Tibial nerve (tissue), 4 donors: ENCODE data around the gene BPIFB2. TPM values are rescaled to one million over a fixed set of nuclear protein-coding genes. Genes with fewer than 3 reads are reported as not detected.

Experiments
- DNase-seq, 2 donors: peaks; one replicate each; pipeline ENCODE4 v3.0.0-alpha.2; 2019; ENCODE audit warnings: low spot score in 2 of 2
- H3K27ac ChIP-seq, 4 donors: fragments of 200-600 bp; sonication (generic) in 3 of 4; one replicate each; pipeline ENCODE4 v1.5.1; 2017 to 2019; ENCODE audit warnings: mild to moderate bottlenecking in 1 of 4
- H3K27me3 ChIP-seq, 2 donors: fragments of 200-600 bp; sonication (generic) in 1 of 2; one replicate each; pipeline versions ENCODE4 v1.5.1 to v1.6.0; 2017 to 2019
- H3K36me3 ChIP-seq, 3 donors: fragments of 200-600 bp; sonication (generic); one replicate each; pipeline ENCODE4 v1.5.1; 2018 to 2019
- H3K4me1 ChIP-seq, 4 donors: fragments of 200-600 bp; sonication (generic) in 3 of 4; one replicate each; pipeline ENCODE4 v1.5.1; 2017 to 2019
- H3K4me3 ChIP-seq, 4 donors: fragments of 200-600 bp; sonication (generic) in 3 of 4; one replicate each; pipeline ENCODE4 v1.5.1; 2017 to 2019; ENCODE audit warnings: mild to moderate bottlenecking in 1 of 4, moderate library complexity in 1 of 4
- H3K9me3 ChIP-seq, 4 donors: fragments of 200-600 bp; sonication (generic) in 3 of 4; one replicate each; pipeline ENCODE4 v1.5.1; 2017 to 2019
- EP300 ChIP-seq, 2 donors: sonication (generic); formaldehyde crosslinking; IDR thresholded peaks; one replicate each; pipeline ENCODE4 v1.6.1; 2017; ENCODE audit warnings: antibody characterized with exemption in 2 of 2, mild to moderate bottlenecking in 1 of 2
- POLR2A ChIP-seq, 2 donors: fragments of 450-650 bp; IDR thresholded peaks; one replicate each; pipeline ENCODE4 v1.6.1; 2017; ENCODE audit warnings: antibody characterized with exemption in 2 of 2, mild to moderate bottlenecking in 2 of 2, moderate library complexity in 2 of 2
- WGBS, 2 donors: methylation state at CpG; one replicate each; pipeline ENCODE4 v1.1.5; 2018; 5-methylcytosine and 5-hydroxymethylcytosine counted together
- total RNA-seq, 4 donors: library from RNA; depleted of rRNA; stranded (reverse); fragments of >200 nt; gene quantifications; one replicate each; pipeline ENCODE4 v1.1.0, GENCODE V29; 2016
- TF ChIP-seq, protein P1 (sequence below), 5 experiments: fragments of 200-600 bp in 3 of 5; fragments of 450-650 bp in 2 of 5; sonication (generic) in 3 of 5; IDR thresholded peaks; one replicate each; pipeline ENCODE4 v1.5.1; 2016 to 2019; ENCODE audit warnings: antibody characterized with exemption in 5 of 5, mild to moderate bottlenecking in 3 of 5, moderate library complexity in 2 of 5

BPIFB2 gene
- total RNA-seq, 4 donors from 2014 or later, result not detected

DNA sequence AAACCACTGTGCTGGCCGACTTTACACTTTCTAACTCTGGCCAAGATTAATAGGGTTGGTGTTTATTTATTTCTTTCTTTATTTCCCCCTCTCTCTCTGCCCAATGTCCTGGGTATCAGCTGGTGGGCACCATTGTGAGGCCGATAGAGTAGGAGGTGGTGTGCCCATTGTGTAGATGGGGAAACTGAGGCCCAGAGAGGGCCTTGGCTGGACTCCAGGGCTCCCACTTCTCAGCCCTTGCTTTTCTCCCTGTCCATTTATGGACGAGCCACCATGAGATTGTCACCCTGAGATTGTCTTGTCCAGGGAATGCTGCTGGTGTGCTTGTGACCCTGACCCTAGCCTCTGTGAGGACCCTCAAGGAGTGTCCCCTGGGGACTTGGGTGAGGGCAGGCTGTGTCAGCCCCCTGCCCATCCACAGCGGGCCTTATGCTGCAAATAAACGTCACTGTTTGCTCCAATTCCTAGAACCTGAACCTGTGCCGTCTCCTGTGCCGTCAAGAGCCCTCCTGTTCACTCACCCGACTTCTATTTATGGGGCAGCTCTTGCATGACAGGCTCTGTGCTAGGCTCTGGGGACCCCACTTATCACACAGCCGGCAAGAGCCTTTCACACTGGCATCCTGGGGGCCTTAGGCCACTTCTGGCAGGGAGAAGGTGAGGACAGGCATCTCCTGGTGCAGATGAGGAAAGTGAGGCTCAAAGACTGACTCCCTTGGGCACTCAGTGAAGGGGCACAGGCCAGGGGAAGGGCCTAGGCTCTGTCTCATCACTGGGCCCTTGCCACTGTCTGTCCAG, 28.1 kb upstream of the BPIFB2 start:
- Histone ChIP-seq H3K4me1 (peaks cover 0 to 41% (median 10%) of the 10 kb centered on the region in 4 donors), H3K27ac (peak overlapping the region; percentile 17 to 89 (median 74)), H3K27me3 (no peaks in the 10 kb centered on the region), H3K9me3 (no peaks in the 10 kb centered on the region), H3K4me3 (no peak overlapping the region), H3K36me3 (no peaks in the 10 kb centered on the region)
- DNase-seq, result no peak
- TF ChIP-seq POLR2A (IDR thresholded peaks at IDR 0.05) (no peak), EP300 (IDR thresholded peaks at IDR 0.05) (no peak)
- TF ChIP-seq, protein P1, sequence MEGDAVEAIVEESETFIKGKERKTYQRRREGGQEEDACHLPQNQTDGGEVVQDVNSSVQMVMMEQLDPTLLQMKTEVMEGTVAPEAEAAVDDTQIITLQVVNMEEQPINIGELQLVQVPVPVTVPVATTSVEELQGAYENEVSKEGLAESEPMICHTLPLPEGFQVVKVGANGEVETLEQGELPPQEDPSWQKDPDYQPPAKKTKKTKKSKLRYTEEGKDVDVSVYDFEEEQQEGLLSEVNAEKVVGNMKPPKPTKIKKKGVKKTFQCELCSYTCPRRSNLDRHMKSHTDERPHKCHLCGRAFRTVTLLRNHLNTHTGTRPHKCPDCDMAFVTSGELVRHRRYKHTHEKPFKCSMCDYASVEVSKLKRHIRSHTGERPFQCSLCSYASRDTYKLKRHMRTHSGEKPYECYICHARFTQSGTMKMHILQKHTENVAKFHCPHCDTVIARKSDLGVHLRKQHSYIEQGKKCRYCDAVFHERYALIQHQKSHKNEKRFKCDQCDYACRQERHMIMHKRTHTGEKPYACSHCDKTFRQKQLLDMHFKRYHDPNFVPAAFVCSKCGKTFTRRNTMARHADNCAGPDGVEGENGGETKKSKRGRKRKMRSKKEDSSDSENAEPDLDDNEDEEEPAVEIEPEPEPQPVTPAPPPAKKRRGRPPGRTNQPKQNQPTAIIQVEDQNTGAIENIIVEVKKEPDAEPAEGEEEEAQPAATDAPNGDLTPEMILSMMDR (IDR thresholded peaks at IDR 0.05), result no peak
- WGBS, 2 donors, result 68 to 75% methylated on average over 9 of the region's 9 CpGs

DNA sequence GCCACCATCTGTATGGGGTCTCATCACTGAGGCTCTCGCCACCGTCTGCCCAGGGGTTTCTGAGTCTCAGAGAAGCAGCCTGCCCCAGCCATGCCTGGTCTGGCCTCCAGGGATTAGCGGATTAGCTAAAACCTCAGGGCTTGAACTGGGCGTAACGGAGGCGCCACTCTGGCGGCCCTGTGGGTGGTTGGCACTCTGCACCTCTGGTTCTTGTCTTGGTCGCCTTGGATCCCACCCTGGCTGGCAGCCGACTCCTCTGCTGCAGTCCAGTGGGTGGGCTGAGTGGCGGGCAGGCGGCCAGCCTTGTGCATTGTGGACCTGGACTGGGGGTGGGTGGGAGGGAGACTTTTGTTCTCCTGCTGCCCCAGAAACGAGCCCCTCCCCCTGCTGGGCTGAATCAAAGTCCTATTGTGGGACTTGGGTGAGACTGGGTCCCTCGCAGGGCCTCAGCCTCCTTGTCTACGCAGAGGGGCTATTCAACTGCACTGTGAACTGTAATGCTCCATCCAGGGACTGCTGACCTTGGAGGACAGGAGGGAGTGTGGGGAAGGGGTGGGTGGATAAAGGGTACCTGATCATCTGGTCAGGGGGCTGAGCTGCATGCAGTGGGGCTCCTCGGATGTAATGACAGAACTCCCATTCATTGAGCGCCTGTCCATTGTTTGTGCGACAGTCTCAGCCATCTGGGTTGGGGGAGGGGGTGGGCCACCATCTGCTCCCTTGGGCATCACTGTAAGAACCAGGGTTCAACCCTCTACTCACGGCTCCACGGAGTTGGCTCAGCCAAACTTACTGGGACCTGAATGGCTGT, 27.2 kb upstream of the BPIFB2 start:
- H3K4me3 ChIP-seq, result no peak overlapping the region
- no peaks in the 10 kb centered on the region for H3K27me3 ChIP-seq
- H3K9me3 ChIP-seq, result no peaks in the 10 kb centered on the region
- peak; percentile 9 to 51 for DNase-seq
- peak overlapping the region; percentile 62 to 89 (median 78) for H3K27ac ChIP-seq
- TF ChIP-seq POLR2A (IDR thresholded peaks at IDR 0.05) (no peak), EP300 (IDR thresholded peaks at IDR 0.05) (peak in 1 of 2 donors; percentile 50)
- TF ChIP-seq, protein P1 (IDR thresholded peaks at IDR 0.05), result peak in 1 of 5 experiments; percentile 46
- H3K4me1 ChIP-seq, result peaks cover 0 to 51% (median 13%) of the 10 kb centered on the region in 4 donors
- no peaks in the 10 kb centered on the region for H3K36me3 ChIP-seq
- 37 to 66% methylated on average over 8 to 14 of the region's 19 CpGs for WGBS, 2 donors

DNA sequence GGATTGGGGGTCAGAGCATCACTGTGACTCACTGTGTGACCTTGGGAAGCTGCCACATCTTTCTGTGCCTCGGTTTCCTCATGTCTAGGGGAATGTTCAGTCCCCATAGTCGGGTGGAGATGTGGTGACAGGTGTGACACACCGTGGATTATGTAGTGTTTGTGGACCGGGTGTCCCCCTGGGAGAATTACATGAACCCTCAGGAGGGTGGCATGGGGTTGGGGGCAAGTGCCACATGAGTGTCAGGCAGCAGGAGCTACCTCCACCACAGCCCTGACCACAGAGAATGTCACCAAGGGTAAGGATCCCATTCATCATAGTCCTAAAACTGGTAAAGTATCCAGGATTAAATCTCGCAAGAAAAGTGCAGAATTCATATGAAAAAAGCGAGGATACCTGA, 26.5 kb upstream of the BPIFB2 start:
- H3K9me3 ChIP-seq, result no peaks in the 10 kb centered on the region
- 72 to 79% methylated on average over 6 of the region's 6 CpGs for WGBS, 2 donors
- TF ChIP-seq EP300 (IDR thresholded peaks at IDR 0.05) (no peak), POLR2A (IDR thresholded peaks at IDR 0.05) (no peak)
- TF ChIP-seq, protein P1 (IDR thresholded peaks at IDR 0.05), result no peak

DNA sequence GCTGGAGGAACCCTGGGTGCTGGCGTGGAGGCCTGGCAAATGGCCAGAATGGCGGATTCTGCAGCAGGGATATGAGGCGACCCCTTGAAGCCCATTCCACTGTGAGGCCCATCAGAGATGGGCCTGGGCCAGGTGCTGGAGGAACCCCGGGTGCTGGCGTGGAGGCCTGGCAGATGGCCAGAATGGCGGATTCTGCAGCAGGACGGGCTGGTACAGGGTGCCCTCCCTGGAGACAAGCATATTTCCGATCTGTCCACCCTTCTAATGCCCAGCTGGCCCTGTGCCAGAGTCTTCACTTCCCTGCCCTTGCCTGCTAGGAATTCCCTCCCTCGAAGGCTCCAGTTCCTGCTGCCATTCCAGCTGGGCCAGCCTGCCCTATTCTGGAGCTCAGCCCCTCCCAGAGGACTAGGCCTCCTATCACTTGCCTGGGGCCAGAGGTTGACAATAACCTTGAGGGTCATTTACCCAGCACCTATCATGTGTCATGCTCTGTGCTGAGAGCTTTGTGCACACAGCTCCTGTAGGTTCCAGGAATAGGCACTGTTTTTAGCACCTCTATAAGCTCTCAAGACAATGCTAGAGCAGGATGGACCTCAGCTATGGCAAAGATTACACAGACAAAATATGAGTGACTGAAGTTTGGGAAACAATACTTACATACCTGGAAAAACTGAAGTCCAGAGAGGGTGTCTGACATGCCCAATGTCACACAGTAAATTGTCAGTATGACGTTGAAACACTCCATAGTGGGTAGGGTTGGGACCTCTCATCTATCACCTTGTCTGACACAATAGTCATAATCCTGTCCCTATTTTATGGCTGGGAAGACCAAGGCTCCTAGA, 24.7 kb upstream of the BPIFB2 start:
- 24 to 41% methylated on average over 8 to 9 of the region's 10 CpGs for WGBS, 2 donors

More for the DNA sequence above, 26.5 kb upstream of the BPIFB2 start:
- DNase-seq, result no peak
- no peaks in the 10 kb centered on the region for H3K36me3 ChIP-seq
- no peak overlapping the region for H3K4me3 ChIP-seq
- no peaks in the 10 kb centered on the region for H3K27me3 ChIP-seq
- H3K27ac ChIP-seq, result peak overlapping the region; percentile 62 to 89 (median 78)
- peaks cover 0 to 56% (median 13%) of the 10 kb centered on the region in 4 donors for H3K4me1 ChIP-seq

More for the DNA sequence above, 24.7 kb upstream of the BPIFB2 start:
- Histone ChIP-seq H3K9me3 (no peaks in the 10 kb centered on the region), H3K27ac (peak overlapping the region; percentile 4 to 89 (median 64)), H3K27me3 (no peaks in the 10 kb centered on the region), H3K4me3 (no peak overlapping the region), H3K4me1 (peaks cover 0 to 56% (median 13%) of the 10 kb centered on the region in 4 donors), H3K36me3 (no peaks in the 10 kb centered on the region)
- DNase-seq, result no peak
- TF ChIP-seq EP300 (IDR thresholded peaks at IDR 0.05), result no peak
- TF ChIP-seq POLR2A (IDR thresholded peaks at IDR 0.05), result no peak
- TF ChIP-seq, protein P1 (IDR thresholded peaks at IDR 0.05), result no peak
